Endothelial cell of umbilical vein (primary cell): Measurements from ENCODE around the gene COL1A2.
A peak's percentile ranks its signal among the peaks of the same experiment; 100 is the strongest.

Source experiments
- EZH2 ChIP-seq: IDR thresholded peaks from 2 replicates; pipeline ENCODE4 v1.6.1; 2012; ENCODE audit warnings: borderline replicate concordance, low read depth, mild to moderate bottlenecking, moderate library complexity, low read length, inconsistent platforms; ENCODE audit not compliant: severe bottlenecking
- FOS ChIP-seq: IDR thresholded peaks from 2 replicates; pipeline ENCODE4 v1.6.1; 2011; ENCODE audit warnings: mild to moderate bottlenecking, low read length, moderate library complexity, borderline replicate concordance; ENCODE audit not compliant: insufficient read depth
- GATA2 ChIP-seq: IDR thresholded peaks from 2 replicates; pipeline ENCODE4 v1.7.0; 2011; ENCODE audit warnings: low read depth, mild to moderate bottlenecking, moderate library complexity, mixed read lengths, low read length; ENCODE audit not compliant: insufficient read length, insufficient read depth
- JUN ChIP-seq: IDR thresholded peaks from 2 replicates; pipeline ENCODE4 v1.6.1; 2011; ENCODE audit warnings: borderline replicate concordance, low read depth; ENCODE audit not compliant: insufficient read length, insufficient read depth
- MYC ChIP-seq: IDR thresholded peaks from one replicate; pipeline ENCODE4 v1.6.1; 2011; ENCODE audit warnings: mild to moderate bottlenecking, low read depth, low read length
- POLR2A ChIP-seq: IDR thresholded peaks from 2 replicates; pipeline ENCODE4 v1.6.1; 2012; ENCODE audit warnings: low read depth, mild to moderate bottlenecking, control low read depth, low read length
- POLR2AphosphoS5 ChIP-seq: IDR thresholded peaks from 2 replicates; pipeline ENCODE4 v1.6.1; 2012; ENCODE audit warnings: low read depth, mild to moderate bottlenecking, control low read depth, low read length, moderate library complexity; ENCODE audit not compliant: insufficient read depth
- TF ChIP-seq, protein P1 (sequence below), 2 donors: IDR thresholded peaks; 1 replicate in 1 of 2; 2 replicates in 1 of 2; pipeline ENCODE4 v1.5.1; 2011; ENCODE audit warnings: low read length in 2 of 2, mild to moderate bottlenecking in 2 of 2, moderate library complexity in 2 of 2, control low read depth in 1 of 2, inconsistent platforms in 1 of 2, low read depth in 1 of 2; ENCODE audit not compliant: insufficient read depth in 1 of 2; ENCODE audit errors: extremely low read depth in 1 of 2
- TF ChIP-seq, protein P2 (sequence below): IDR thresholded peaks from 2 replicates; pipeline ENCODE4 v1.6.1; 2011; ENCODE audit not compliant: insufficient read depth, insufficient read length

DNA sequence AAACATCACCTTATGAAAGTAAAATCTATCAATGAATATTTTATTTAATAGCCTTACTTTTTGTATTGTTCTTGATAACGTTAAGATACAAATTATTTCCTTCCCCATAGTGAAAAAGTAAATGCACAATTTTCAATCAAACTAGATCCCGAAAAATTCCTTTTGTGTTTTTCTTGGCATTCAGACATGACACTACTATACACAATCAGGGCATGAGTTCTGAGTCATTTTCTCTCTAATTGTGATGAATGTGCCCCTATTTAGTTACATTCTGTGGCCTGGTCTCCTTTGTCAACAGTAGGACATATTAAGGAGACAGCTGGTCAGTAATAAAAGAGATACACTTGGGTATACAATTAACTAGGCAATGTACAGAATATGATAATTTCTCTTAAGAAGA, 19.8 kb downstream of the COL1A2 start:
- TF ChIP-seq, protein P1, sequence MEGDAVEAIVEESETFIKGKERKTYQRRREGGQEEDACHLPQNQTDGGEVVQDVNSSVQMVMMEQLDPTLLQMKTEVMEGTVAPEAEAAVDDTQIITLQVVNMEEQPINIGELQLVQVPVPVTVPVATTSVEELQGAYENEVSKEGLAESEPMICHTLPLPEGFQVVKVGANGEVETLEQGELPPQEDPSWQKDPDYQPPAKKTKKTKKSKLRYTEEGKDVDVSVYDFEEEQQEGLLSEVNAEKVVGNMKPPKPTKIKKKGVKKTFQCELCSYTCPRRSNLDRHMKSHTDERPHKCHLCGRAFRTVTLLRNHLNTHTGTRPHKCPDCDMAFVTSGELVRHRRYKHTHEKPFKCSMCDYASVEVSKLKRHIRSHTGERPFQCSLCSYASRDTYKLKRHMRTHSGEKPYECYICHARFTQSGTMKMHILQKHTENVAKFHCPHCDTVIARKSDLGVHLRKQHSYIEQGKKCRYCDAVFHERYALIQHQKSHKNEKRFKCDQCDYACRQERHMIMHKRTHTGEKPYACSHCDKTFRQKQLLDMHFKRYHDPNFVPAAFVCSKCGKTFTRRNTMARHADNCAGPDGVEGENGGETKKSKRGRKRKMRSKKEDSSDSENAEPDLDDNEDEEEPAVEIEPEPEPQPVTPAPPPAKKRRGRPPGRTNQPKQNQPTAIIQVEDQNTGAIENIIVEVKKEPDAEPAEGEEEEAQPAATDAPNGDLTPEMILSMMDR (IDR thresholded peaks at IDR 0.05; ENCODE audit: extremely low read depth in 1 of 2, insufficient read depth in 1 of 2, low read depth in 1 of 2, low read length in 2 of 2), result no peak
- TF ChIP-seq JUN (peak; percentile 37), EZH2 (no peak), POLR2A (no peak), POLR2AphosphoS5 (no peak), FOS (peak; percentile 53), MYC (no peak), GATA2 (no peak)
- TF ChIP-seq, protein P2, sequence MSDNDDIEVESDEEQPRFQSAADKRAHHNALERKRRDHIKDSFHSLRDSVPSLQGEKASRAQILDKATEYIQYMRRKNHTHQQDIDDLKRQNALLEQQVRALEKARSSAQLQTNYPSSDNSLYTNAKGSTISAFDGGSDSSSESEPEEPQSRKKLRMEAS, result no peak
